Natural killer cell (primary cell): ENCODE measurements around the gene TPPP3. TPM values are rescaled to one million over a fixed set of nuclear protein-coding genes. Genes with fewer than 3 reads are reported as not detected.
"Not testable (repeated sequence)": the region's sequence is repeated elsewhere in the genome, so short reads cannot be mapped to it uniquely, and the experiment has no call there.

Source experiments
- ATAC-seq, 3 donors: fragments of 150-1000 bp in 2 of 3; fragments of 200-7000 bp in 1 of 3; cut with Tn5 transposase; 1 replicate in 1 of 3; 2 replicates in 2 of 3; pipeline ENCODE4 v1.10.0; 2021; ENCODE audit warnings: mild to moderate bottlenecking in 2 of 3, moderate library complexity in 2 of 3
- DNase-seq, 2 donors: peaks; one replicate each; pipeline versions ENCODE4 v3.0.0 to v3.0.0-alpha.2; 2013 to 2021; ENCODE audit warnings: mixed read lengths in 1 of 2
- H3K27ac ChIP-seq: one replicate; pipeline ENCODE4 v1.5.1; 2013; ENCODE audit warnings: mild to moderate bottlenecking, low read length
- H3K27me3 ChIP-seq: one replicate; pipeline ENCODE4 v1.6.1; 2013; ENCODE audit warnings: low read length; ENCODE audit not compliant: control insufficient read depth, insufficient read depth
- H3K36me3 ChIP-seq: one replicate; pipeline ENCODE4 v1.6.1; 2013; ENCODE audit warnings: low read length; ENCODE audit not compliant: control insufficient read depth, insufficient read depth
- H3K4me1 ChIP-seq: one replicate; pipeline ENCODE4 v1.6.1; 2013; ENCODE audit warnings: low read length; ENCODE audit not compliant: control insufficient read depth, insufficient read depth
- H3K4me3 ChIP-seq: one replicate; pipeline ENCODE4 v1.5.1; 2013; ENCODE audit warnings: low read length
- H3K9me3 ChIP-seq: one replicate; pipeline ENCODE4 v1.6.1; 2013; ENCODE audit warnings: low read length; ENCODE audit not compliant: control insufficient read depth, insufficient read depth
- H3K27ac Mint-ChIP-seq, 2 donors: one replicate each; pipeline ENCODE4 v1.8.0; 2022; ENCODE audit warnings: mild to moderate bottlenecking in 2 of 2, mixed read lengths in 2 of 2, moderate library complexity in 1 of 2
- H3K27me3 Mint-ChIP-seq, 2 donors: one replicate each; pipeline ENCODE4 v1.8.0; 2022; ENCODE audit warnings: low read depth in 2 of 2, mixed read lengths in 2 of 2
- H3K36me3 Mint-ChIP-seq: one replicate; pipeline ENCODE4 v1.8.0; 2022; ENCODE audit warnings: mixed read lengths
- H3K4me1 Mint-ChIP-seq, 2 donors: one replicate each; pipeline ENCODE4 v1.8.0; 2022; ENCODE audit warnings: mixed read lengths in 2 of 2
- H3K4me3 Mint-ChIP-seq: one replicate; pipeline ENCODE4 v1.8.0; 2022; ENCODE audit warnings: mild to moderate bottlenecking, moderate library complexity, mixed read lengths
- H3K9me3 Mint-ChIP-seq, 2 donors: one replicate each; pipeline ENCODE4 v1.8.0; 2022; ENCODE audit warnings: mixed read lengths in 2 of 2
- WGBS: methylation state at CpG from one replicate; pipeline ENCODE4 v1.1.7; 2013; ENCODE audit warnings: missing lambda C conversion rate; ENCODE audit not compliant: insufficient coverage; 5-methylcytosine and 5-hydroxymethylcytosine counted together
- intact Hi-C: fragments of 100-400 bp; cut with micrococcal nuclease; formaldehyde crosslinking; loops from one replicate; pipeline ENCODE4 v1.14.2; 2022
- total RNA-seq, 4 donors: library from RNA; stranded (reverse); fragments of 120-200 nt in 1 of 4; gene quantifications; one replicate each; pipeline versions ENCODE4 v1.2.3 to v1.2.4, GENCODE V29; 2013 to 2022
- TF ChIP-seq, protein P1 (sequence below): fragments of 200-600 bp; IDR thresholded peaks from one replicate; pipeline ENCODE4 v1.8.0; 2022; ENCODE audit warnings: antibody characterized with exemption

Gene TPPP3
- total RNA-seq, 3 donors from 2014 or later (not counting 1 experiment from before 2014, with no cell fraction given), result 0.66 to 3.0 (median 1.4) TPM

DNA sequence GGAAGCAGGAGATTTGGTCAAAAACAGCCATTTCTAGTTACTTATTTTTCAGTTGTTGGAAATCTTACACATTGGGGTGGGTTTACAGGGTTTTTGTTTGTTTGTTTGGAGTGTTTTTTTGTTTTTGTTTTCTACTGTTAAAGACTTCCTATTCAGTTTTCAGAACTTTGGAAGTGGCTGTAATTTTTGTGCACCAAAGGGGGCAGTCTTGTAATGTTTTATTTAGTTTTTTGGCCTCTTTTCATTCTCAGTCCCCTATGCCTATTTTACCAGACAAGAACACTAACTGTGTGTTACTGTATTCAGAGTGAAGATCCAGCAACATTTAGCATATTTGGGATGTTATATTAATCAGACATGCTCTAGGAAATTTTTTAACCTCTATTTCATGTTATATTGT is 20.6 kb downstream of the TPPP3 start:
- H3K36me3 ChIP-seq, result no peaks in the 10 kb centered on the region
- ATAC-seq (no peak), DNase-seq (no peak)
- no peak overlapping the region for H3K27ac Mint-ChIP-seq
- intact Hi-C loops, result no loop called here
- H3K9me3 Mint-ChIP-seq, result no peaks in the 10 kb centered on the region
- H3K4me1 ChIP-seq, result no peaks in the 10 kb centered on the region
- no peak overlapping the region for H3K27ac ChIP-seq
- H3K27me3 ChIP-seq, result no peaks in the 10 kb centered on the region
- no peak overlapping the region for H3K4me3 ChIP-seq
- no peaks in the 10 kb centered on the region for H3K27me3 Mint-ChIP-seq
- no peak overlapping the region for H3K4me3 Mint-ChIP-seq
- TF ChIP-seq, protein P1, sequence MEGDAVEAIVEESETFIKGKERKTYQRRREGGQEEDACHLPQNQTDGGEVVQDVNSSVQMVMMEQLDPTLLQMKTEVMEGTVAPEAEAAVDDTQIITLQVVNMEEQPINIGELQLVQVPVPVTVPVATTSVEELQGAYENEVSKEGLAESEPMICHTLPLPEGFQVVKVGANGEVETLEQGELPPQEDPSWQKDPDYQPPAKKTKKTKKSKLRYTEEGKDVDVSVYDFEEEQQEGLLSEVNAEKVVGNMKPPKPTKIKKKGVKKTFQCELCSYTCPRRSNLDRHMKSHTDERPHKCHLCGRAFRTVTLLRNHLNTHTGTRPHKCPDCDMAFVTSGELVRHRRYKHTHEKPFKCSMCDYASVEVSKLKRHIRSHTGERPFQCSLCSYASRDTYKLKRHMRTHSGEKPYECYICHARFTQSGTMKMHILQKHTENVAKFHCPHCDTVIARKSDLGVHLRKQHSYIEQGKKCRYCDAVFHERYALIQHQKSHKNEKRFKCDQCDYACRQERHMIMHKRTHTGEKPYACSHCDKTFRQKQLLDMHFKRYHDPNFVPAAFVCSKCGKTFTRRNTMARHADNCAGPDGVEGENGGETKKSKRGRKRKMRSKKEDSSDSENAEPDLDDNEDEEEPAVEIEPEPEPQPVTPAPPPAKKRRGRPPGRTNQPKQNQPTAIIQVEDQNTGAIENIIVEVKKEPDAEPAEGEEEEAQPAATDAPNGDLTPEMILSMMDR, result no peak
- H3K4me1 Mint-ChIP-seq, result no peaks in the 10 kb centered on the region
- no peaks in the 10 kb centered on the region for H3K36me3 Mint-ChIP-seq
- no peaks in the 10 kb centered on the region for H3K9me3 ChIP-seq

DNA sequence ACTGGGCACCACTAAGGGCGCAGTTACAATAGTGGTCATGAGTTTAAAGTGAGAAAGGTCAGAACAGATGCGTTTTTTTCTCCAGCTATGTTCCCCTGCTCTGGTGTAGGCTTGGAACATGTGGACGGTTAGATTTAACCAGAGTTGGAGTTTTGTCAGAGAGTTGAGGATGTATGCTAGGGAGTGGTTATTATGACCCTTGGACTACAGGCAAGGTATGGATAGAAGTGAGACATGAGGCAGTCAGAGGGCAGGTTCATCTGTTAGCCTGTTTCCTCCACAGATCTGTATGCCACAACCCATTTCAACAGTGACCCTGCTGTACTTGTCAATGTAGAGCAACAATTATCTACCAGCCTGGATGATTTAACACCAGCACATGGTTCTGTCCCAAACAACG is 22.6 kb downstream of the TPPP3 start:
- no peak for ATAC-seq
- no peaks in the 10 kb centered on the region for H3K36me3 ChIP-seq
- H3K27me3 ChIP-seq, result no peaks in the 10 kb centered on the region
- DNase-seq, result no peak
- Mint-ChIP-seq H3K4me3 (no peak overlapping the region), H3K27ac (no peak overlapping the region), H3K36me3 (no peaks in the 10 kb centered on the region), H3K9me3 (no peaks in the 10 kb centered on the region), H3K27me3 (no peaks in the 10 kb centered on the region), H3K4me1 (no peaks in the 10 kb centered on the region)
- H3K27ac ChIP-seq, result no peak overlapping the region
- TF ChIP-seq, protein P1, result no peak
- WGBS, result 90% methylated on average over 4 of the region's 4 CpGs
- no peaks in the 10 kb centered on the region for H3K9me3 ChIP-seq
- H3K4me3 ChIP-seq, result no peak overlapping the region
- H3K4me1 ChIP-seq, result no peaks in the 10 kb centered on the region
- intact Hi-C loops, result no loop called here

DNA sequence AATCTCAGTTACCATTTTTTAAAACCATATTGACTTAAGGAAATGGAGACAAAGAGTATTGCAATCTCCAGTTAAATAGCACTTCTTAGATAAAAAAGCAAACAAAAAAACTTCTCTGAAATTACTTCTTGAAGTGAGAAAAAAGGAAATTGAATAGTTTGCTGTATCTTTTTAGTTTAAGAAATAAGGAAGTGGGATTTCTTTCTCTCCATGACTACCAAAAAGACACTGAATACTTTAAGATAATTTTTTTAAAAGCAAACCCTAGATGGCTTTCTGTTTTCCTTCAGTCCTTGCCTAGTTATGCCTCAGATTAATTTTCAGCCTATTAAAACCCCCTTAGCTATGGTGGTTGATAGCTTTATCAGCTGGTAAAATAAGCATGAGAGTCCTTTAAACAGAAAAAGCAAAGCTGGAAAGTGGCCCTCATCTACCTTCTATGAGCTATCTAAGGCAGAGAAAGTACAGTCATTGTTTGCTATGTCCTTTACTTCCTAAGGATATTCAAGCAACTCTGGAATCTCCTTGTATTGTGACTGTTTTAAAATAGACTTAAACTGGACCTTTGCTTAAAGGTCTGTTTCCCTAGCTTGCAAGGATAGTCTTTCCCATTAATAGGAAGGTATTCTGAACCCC is 28.6 kb downstream of the TPPP3 start:
- DNase-seq (no peak), ATAC-seq (no peak)
- Mint-ChIP-seq H3K27me3 (peaks cover 7 to 14% of the 10 kb centered on the region in 2 donors), H3K4me3 (no peak overlapping the region), H3K9me3 (no peaks in the 10 kb centered on the region), H3K27ac (no peak overlapping the region), H3K36me3 (no peaks in the 10 kb centered on the region), H3K4me1 (peaks cover 4% of the 10 kb centered on the region in 2 donors)
- no peak overlapping the region for H3K4me3 ChIP-seq
- H3K9me3 ChIP-seq, result no peaks in the 10 kb centered on the region
- TF ChIP-seq, protein P1, result no peak
- no peaks in the 10 kb centered on the region for H3K27me3 ChIP-seq
- intact Hi-C loops, result no loop called here
- peak overlapping the region; percentile 8 for H3K27ac ChIP-seq
- no peaks in the 10 kb centered on the region for H3K4me1 ChIP-seq
- H3K36me3 ChIP-seq, result no peaks in the 10 kb centered on the region

DNA sequence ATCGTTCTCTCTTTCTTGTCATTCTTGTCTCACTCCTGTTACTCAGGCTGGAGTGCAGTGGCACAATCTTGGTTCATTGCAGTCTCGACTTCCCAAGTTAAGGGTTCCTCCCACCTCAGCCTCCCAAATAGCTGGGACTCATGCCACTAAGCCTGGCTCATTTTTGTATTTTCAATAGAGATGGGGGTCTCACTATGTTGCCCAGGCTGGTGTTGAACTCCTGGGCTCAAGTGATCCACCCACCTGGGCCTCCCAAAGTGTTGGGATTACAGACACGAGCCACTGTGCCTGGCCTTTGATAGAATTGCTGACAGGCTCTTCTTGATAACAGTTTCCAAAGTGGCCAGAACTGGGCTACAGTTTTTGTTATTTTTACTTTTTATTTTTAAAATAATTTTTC is 32.3 kb downstream of the TPPP3 start:
- no peaks in the 10 kb centered on the region for H3K9me3 Mint-ChIP-seq
- H3K27me3 Mint-ChIP-seq, result peaks cover 13 to 18% of the 10 kb centered on the region in 2 donors
- H3K4me3 Mint-ChIP-seq, result no peak overlapping the region
- 90% methylated on average over 3 of the region's 3 CpGs for WGBS
- Histone ChIP-seq H3K4me3 (no peak overlapping the region), H3K27me3 (no peaks in the 10 kb centered on the region), H3K36me3 (no peaks in the 10 kb centered on the region), H3K4me1 (no peaks in the 10 kb centered on the region), H3K27ac (no peak overlapping the region), H3K9me3 (no peaks in the 10 kb centered on the region)
- TF ChIP-seq, protein P1, result no peak
- no peaks in the 10 kb centered on the region for H3K36me3 Mint-ChIP-seq
- intact Hi-C loops, result no loop called here
- DNase-seq (no peak), ATAC-seq (no peak)
- H3K27ac Mint-ChIP-seq, result no peak overlapping the region
- peaks cover 4% of the 10 kb centered on the region in 2 donors for H3K4me1 Mint-ChIP-seq

DNA sequence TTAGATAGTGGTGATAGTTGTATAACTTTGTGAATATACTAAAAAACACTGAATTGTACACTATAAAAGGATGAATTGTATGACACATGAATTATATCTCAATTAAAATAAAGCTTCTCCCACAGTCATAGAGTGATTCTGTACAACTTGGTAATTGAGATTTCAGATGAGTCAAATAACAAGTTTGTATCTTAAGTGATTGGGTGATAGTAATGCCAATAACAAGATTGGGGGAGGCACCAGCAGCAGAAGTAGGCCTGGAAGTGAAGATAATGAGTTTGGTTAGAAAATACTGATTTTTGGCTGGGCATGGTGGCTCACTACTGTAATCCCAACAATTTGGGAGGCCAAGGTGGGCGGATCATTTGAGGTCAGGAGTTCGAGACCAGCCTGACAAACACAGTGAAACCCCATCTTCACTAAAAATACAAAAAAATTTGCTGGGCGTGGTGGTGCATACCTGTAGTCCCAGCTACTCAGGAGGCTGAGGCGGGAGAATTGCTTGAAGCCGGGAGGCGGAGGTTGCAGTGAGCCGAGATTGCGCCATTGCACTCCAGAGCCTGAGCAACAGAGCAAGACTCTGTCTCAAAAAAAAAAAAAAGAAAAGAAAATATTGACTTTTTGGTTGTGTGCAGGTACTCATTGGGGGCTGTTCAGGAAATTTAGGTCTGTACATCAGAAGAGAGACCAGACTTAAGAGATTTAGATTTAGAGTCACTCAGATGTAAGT is 33.6 kb downstream of the TPPP3 start:
- H3K27me3 ChIP-seq, H3K36me3 ChIP-seq, DNase-seq, H3K4me3 Mint-ChIP-seq, intact Hi-C loops, ATAC-seq, H3K9me3 ChIP-seq, H3K27ac ChIP-seq, H3K9me3 Mint-ChIP-seq, H3K4me3 ChIP-seq, H3K27ac Mint-ChIP-seq, H3K4me1 ChIP-seq, H3K36me3 Mint-ChIP-seq, H3K4me1 Mint-ChIP-seq: not testable (repeated sequence)
- H3K27me3 Mint-ChIP-seq, result peaks cover 13 to 24% of the 10 kb centered on the region in 2 donors
- 94% methylated on average over 8 of the region's 8 CpGs for WGBS
